ENCODE measurements around the gene HSD17B14. TPM values are rescaled to one million over a fixed set of nuclear protein-coding genes. Genes with fewer than 3 reads are reported as not detected.

Gene HSD17B14
- total RNA-seq, 2 experiments from 2014 or later: 0.47 to 0.56 TPM

DNA sequence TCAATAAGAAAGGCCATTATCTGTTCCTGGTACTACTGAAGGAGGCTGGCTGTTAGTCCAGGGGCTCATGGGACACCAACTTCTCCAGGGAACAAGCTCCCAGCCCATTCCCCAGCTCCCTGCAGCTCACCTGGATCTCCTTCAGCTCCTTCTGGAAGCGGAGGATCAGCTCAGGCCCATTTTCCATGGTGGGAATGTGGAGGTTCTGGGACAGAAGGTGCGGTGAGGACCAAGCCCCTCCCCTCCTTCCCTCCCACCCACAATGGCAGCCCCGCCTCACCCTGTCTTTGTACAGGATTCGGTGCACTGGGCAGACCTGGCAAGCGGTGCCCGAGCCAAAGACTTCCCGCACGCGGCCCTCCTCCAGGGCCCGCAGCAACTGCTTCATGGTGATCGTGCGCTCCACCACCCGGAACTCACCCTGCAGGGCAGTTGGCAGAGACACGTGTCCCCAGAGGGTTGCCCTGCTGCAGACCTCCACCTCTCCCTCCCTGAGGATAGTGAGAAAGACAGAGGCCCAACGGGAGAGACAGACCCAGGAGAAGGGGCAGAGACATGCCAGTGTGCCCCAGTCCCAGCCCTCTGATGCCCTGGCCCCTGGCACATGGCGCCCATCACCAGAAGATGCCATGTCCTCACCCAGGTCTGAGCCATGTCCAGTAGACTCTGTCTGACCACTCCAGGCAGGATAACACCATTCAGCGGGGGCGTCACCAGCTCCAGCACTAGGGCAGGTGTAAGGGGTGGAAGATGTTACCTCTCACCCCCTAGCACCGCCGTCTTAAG lies 39.8 kb downstream of the HSD17B14 start:
- TF ChIP-seq, protein P1, sequence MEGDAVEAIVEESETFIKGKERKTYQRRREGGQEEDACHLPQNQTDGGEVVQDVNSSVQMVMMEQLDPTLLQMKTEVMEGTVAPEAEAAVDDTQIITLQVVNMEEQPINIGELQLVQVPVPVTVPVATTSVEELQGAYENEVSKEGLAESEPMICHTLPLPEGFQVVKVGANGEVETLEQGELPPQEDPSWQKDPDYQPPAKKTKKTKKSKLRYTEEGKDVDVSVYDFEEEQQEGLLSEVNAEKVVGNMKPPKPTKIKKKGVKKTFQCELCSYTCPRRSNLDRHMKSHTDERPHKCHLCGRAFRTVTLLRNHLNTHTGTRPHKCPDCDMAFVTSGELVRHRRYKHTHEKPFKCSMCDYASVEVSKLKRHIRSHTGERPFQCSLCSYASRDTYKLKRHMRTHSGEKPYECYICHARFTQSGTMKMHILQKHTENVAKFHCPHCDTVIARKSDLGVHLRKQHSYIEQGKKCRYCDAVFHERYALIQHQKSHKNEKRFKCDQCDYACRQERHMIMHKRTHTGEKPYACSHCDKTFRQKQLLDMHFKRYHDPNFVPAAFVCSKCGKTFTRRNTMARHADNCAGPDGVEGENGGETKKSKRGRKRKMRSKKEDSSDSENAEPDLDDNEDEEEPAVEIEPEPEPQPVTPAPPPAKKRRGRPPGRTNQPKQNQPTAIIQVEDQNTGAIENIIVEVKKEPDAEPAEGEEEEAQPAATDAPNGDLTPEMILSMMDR (IDR thresholded peaks at IDR 0.05): no peak
- DNase-seq (no peak), ATAC-seq (no peak)
- ChIA-PET POLR2A (interaction anchor here (0.9 to 2.9 kb wide), 8 partner anchors 10 to 174 kb away, joined by 3 to 16 read pairs (median 5); partner anchors contain the start of genes BCAT2 and NUCB1), CTCF (interaction anchor here (1.0 to 9.9 kb wide), 11 partner anchors 9 to 170 kb away, joined by 3 to 227 read pairs (median 6); partner anchors contain the start of genes BCAT2 and HSD17B14)
- Mint-ChIP-seq H3K9me3 (no peaks in the 10 kb centered on the region), H3K4me3 (no peak overlapping the region), H3K4me1 (ENCODE audit: low read depth) (peaks cover 8% of the 10 kb centered on the region), H3K36me3 (ENCODE audit: low read depth) (no peaks in the 10 kb centered on the region), H3K27me3 (no peaks in the 10 kb centered on the region), H3K27ac (no peak overlapping the region)
- intact Hi-C loops (cut with micrococcal nuclease): loop anchor here (5.0 kb wide), 1 partner anchor 171 kb away; the partner anchor contains the start of gene FTL

DNA sequence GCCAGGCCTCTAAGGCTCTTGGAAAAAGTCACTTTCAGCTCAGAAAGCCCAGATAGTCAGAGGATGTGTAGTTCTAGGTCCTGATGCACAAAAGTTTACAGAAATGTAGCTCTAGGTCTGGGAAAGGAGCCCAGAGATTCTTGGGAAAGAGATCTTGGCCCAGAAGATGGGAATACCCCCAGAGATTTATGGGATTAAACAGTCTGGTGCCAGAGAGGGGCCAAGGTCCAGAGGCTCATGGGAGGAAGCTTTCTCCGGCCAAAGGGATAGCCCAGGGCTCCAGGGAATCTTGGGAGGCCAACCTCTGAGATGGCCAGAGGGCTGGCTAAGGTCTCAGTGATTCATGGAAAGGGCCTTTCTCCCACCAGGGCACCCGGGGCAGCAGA lies 40.6 kb downstream of the HSD17B14 start:
- Mint-ChIP-seq H3K9me3 (no peaks in the 10 kb centered on the region), H3K27ac (peak overlapping the region; percentile 93), H3K4me3 (peak overlapping the region; percentile 81), H3K36me3 (ENCODE audit: low read depth) (no peaks in the 10 kb centered on the region), H3K27me3 (no peaks in the 10 kb centered on the region), H3K4me1 (ENCODE audit: low read depth) (peaks cover 8% of the 10 kb centered on the region)
- intact Hi-C loops (cut with micrococcal nuclease): loop anchor here (2.0 to 5.0 kb wide), 2 partner anchors 39 to 172 kb away; partner anchors contain the start of gene FTL
- ChIA-PET POLR2A (interaction anchor here (0.5 to 2.9 kb wide), 10 partner anchors 11 to 353 kb away, joined by 3 to 16 read pairs (median 5); partner anchors contain the start of genes BCAT2, NUCB1 and PPP1R15A), CTCF (interaction anchor here (0.6 to 9.9 kb wide), 27 partner anchors 8 to 204 kb away, joined by 3 to 227 read pairs (median 6); partner anchors contain the start of genes BCAT2, GYS1, HSD17B14 and PPP1R15A)
- TF ChIP-seq, protein P1 (IDR thresholded peaks at IDR 0.05): no peak
- DNase-seq (no peak), ATAC-seq (no peak)

DNA sequence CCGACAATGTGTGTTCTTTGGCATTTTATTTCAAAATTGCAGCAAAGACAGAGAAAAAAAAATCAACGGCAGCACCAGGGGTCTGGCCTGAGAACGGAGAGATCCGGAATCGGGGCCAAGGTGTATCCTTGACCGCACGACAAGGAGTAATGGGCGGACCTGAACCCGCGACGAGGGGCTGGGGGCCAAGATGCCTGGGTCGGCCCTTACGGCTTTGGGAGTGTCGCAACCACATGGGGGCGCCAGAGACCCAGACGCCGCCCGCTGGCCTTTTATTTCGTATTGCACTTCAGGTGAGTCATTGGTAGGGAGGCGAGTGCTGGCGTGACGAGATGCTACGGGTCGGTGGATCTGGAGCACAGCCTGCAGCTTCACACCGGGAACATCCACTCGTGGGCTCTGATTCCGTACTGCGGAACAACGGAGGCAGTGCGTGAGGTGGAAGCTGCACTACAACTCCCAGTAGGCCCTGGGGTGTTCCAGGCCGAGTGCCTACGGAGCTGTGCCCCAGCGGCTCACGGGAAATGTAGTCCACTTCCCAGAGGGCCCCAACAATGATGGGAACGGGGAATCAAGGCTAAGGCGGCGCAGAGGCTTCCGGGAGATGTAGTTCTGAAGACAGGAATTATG lies 41.1 kb downstream of the HSD17B14 start:
- CTCF ChIA-PET: interaction anchor here (0.6 to 9.9 kb wide), 27 partner anchors 8 to 204 kb away, joined by 3 to 227 read pairs (median 6); partner anchors contain the start of genes BCAT2, GYS1, HSD17B14 and PPP1R15A
- peak overlapping the region; percentile 81 for H3K4me3 Mint-ChIP-seq
- no peaks in the 10 kb centered on the region for H3K27me3 Mint-ChIP-seq
- DNase-seq (peak; percentile 90), ATAC-seq (peak; percentile 99)
- H3K36me3 Mint-ChIP-seq (ENCODE audit: low read depth): no peaks in the 10 kb centered on the region
- H3K9me3 Mint-ChIP-seq: no peaks in the 10 kb centered on the region
- TF ChIP-seq, protein P1 (IDR thresholded peaks at IDR 0.05): peak; percentile 99
- peak overlapping the region; percentile 93 for H3K27ac Mint-ChIP-seq
- intact Hi-C loops (cut with micrococcal nuclease): loop anchor here (2.0 to 5.0 kb wide), 2 partner anchors 40 to 172 kb away; partner anchors contain the start of gene FTL
- peaks cover 8% of the 10 kb centered on the region for H3K4me1 Mint-ChIP-seq (ENCODE audit: low read depth)
- POLR2A ChIA-PET: interaction anchor here (0.5 to 2.9 kb wide), 11 partner anchors 11 to 353 kb away, joined by 3 to 16 read pairs (median 3); partner anchors contain the start of genes BCAT2, HSD17B14 and PPP1R15A

DNA sequence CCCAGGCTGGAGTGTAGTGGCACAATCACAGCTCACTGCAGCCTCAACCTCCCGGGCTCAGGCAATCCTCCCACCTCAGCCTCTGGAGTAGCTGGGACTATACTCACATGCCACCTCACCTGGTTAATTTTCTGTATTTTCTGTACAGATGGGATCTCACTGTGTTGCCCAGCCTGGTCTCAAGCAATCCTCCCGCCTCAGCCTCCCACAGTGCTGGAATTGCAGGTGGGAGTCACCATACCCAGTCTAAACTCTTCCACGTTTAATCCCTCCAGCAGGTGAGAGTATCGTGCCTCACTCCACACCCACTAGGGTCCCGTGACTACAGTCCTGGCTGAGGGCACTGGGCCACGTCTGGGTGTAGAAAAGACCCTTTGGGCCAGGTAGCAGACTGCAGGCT lies 42.0 kb downstream of the HSD17B14 start:
- Mint-ChIP-seq H3K4me3 (no peak overlapping the region), H3K4me1 (ENCODE audit: low read depth) (peaks cover 8% of the 10 kb centered on the region), H3K27ac (no peak overlapping the region), H3K36me3 (ENCODE audit: low read depth) (no peaks in the 10 kb centered on the region), H3K9me3 (no peaks in the 10 kb centered on the region), H3K27me3 (no peaks in the 10 kb centered on the region)
- no peak for ATAC-seq
- intact Hi-C loops (cut with micrococcal nuclease): loop anchor here (2.0 kb wide), 1 partner anchor 41 kb away; no protein-coding TSS in a partner anchor
- ChIA-PET POLR2A (interaction anchor here (1.2 to 2.4 kb wide), 3 partner anchors 12 to 173 kb away, joined by 3 to 9 read pairs (median 6); partner anchors contain the start of gene HSD17B14), CTCF (interaction anchor here (0.8 to 9.9 kb wide), 7 partner anchors 11 to 176 kb away, joined by 4 to 227 read pairs (median 12); partner anchors contain the start of genes BCAT2 and HSD17B14)
- no peak for DNase-seq
- TF ChIP-seq, protein P1 (IDR thresholded peaks at IDR 0.05): no peak
